GM12878 (cell line): Measurements from ENCODE around the gene TMCC3. TPM values are rescaled to one million over a fixed set of nuclear protein-coding genes. Genes with fewer than 3 reads are reported as not detected.

ENCODE experiments used
- ATAC-seq: fragments of 200-7000 bp; cut with Tn5 transposase; 3 replicates; pipeline ENCODE4 v1.9.1; 2020; ENCODE audit warnings: mild to moderate bottlenecking, moderate library complexity
- BruUV-seq: library from RNA; stranded (reverse); fragments of 400-500 nt; replicated peaks from 2 replicates; lab custom pipeline; 2021; lab: Mats Ljungman, UMichigan
- CTCF ChIA-PET: fragments of 300-600 bp; sonication (Branson Sonifier 250); formaldehyde crosslinking; extraction: SDS; loops from one replicate; lab custom pipeline; 2021; ENCODE audit warnings: inconsistent platforms; lab: Yijun Ruan, JAX
- POLR2A ChIA-PET: fragments of 350-600 bp; formaldehyde crosslinking; extraction: SDS; loops from one replicate; lab custom pipeline; 2021; ENCODE audit warnings: inconsistent platforms; lab: Charles Lee
- RAD21 ChIA-PET: fragments of 300-600 bp; sonication (Branson Sonifier 250); formaldehyde crosslinking; loops from one replicate; lab custom pipeline; 2023; ENCODE audit warnings: antibody characterized with exemption; ENCODE audit not compliant: unreplicated experiment; lab: Charles Lee
- SMC1A ChIA-PET: fragments of 300-600 bp; sonication (Branson Sonifier 250); formaldehyde crosslinking; loops from one replicate; lab custom pipeline; 2023; ENCODE audit not compliant: unreplicated experiment, uncharacterized antibody; lab: Charles Lee
- DNase-seq: peaks from one replicate; pipeline ENCODE4 v3.0.0-alpha.2; 2011; ENCODE audit warnings: low read depth, low spot score
- FAIRE-seq: peaks from 3 replicates; lab custom pipeline; 2011; peaks lifted over from hg19 to GRCh38; lab: Jason Lieb, UNC
- H2AFZ ChIP-seq: 2 replicates; pipeline ENCODE4 v1.6.0; 2011; ENCODE audit warnings: low read depth, low read length, control low read depth; ENCODE audit not compliant: control insufficient read depth
- H3K27ac ChIP-seq: 2 replicates; pipeline ENCODE4 v1.5.1; 2011; ENCODE audit warnings: control low read depth; ENCODE audit not compliant: control insufficient read depth, insufficient read depth
- H3K27me3 ChIP-seq, 2 experiments: replicated peaks in 1 of 2; 2 replicates each; pipeline versions ENCODE4 v1.6.0 to v1.6.1; 2011; ENCODE audit warnings: low read length in 1 of 2; ENCODE audit not compliant: control insufficient read depth in 2 of 2, insufficient read depth in 2 of 2
- H3K36me3 ChIP-seq, 2 experiments: 2 replicates each; pipeline ENCODE4 v1.5.1; 2011; ENCODE audit warnings: low read length in 1 of 2; ENCODE audit not compliant: control insufficient read depth in 2 of 2, insufficient read depth in 2 of 2
- H3K4me1 ChIP-seq: 2 replicates; pipeline ENCODE4 v1.6.1; 2011; ENCODE audit warnings: mild to moderate bottlenecking, low read length, moderate library complexity, mixed read lengths; ENCODE audit not compliant: control insufficient read depth, insufficient read depth
- H3K4me2 ChIP-seq: 2 replicates; pipeline ENCODE4 v1.6.0; 2011; ENCODE audit warnings: control low read depth; ENCODE audit not compliant: control insufficient read depth, insufficient read depth
- H3K4me3 ChIP-seq: fragments of 200-600 bp; sonication (generic); 2 replicates; pipeline ENCODE4 v1.5.1; 2016
- H3K79me2 ChIP-seq: 2 replicates; pipeline ENCODE4 v1.6.0; 2011; ENCODE audit warnings: low read length; ENCODE audit not compliant: control insufficient read depth, insufficient read depth
- H3K9ac ChIP-seq: 2 replicates; pipeline ENCODE4 v1.8.0; 2011; ENCODE audit warnings: low read length, control low read depth, mixed read lengths; ENCODE audit not compliant: control insufficient read depth, insufficient read depth
- H3K9me3 ChIP-seq: replicated peaks from 3 replicates; pipeline ENCODE4 v1.5.1; 2011; ENCODE audit warnings: mild to moderate bottlenecking, low read length; ENCODE audit not compliant: control insufficient read depth, insufficient read depth
- H4K20me1 ChIP-seq: 2 replicates; pipeline ENCODE4 v1.6.0; 2011; ENCODE audit not compliant: control insufficient read depth, insufficient read depth
- BCL3 ChIP-seq: IDR thresholded peaks from 2 replicates; pipeline ENCODE4 v1.6.1; 2011; ENCODE audit warnings: borderline replicate concordance, low read depth, mild to moderate bottlenecking, moderate library complexity, low read length; ENCODE audit not compliant: insufficient read depth, poor library complexity, severe bottlenecking
- CREB1 ChIP-seq: IDR thresholded peaks from 2 replicates; pipeline ENCODE4 v1.6.1; 2012; ENCODE audit warnings: low read depth, mild to moderate bottlenecking, inconsistent platforms
- NFXL1 ChIP-seq: fragments of 450-650 bp; IDR thresholded peaks from 2 replicates; pipeline ENCODE4 v1.6.1; 2017; ENCODE audit warnings: antibody characterized with exemption, mild to moderate bottlenecking, borderline replicate concordance
- WRNIP1 ChIP-seq: IDR thresholded peaks from 2 replicates; pipeline ENCODE4 v1.6.1; 2011; ENCODE audit warnings: low read depth, low read length, improper control_type of control experiment, borderline replicate concordance
- ZNF207 ChIP-seq: fragments of 450-650 bp; IDR thresholded peaks from 2 replicates; pipeline ENCODE4 v1.6.1; 2014; ENCODE audit warnings: antibody characterized with exemption, mild to moderate bottlenecking, borderline replicate concordance
- ZNF687 ChIP-seq: fragments of 450-650 bp; IDR thresholded peaks from 2 replicates; pipeline ENCODE4 v1.6.1; 2017; ENCODE audit warnings: mild to moderate bottlenecking, moderate library complexity
- WGBS: methylation state at CpG from one replicate; pipeline ENCODE4 v1.1.6; 2016; ENCODE audit warnings: low lambda C conversion rate; ENCODE audit not compliant: insufficient replicate concordance, insufficient coverage; ENCODE audit errors: missing lambda C conversion rate; 5-methylcytosine and 5-hydroxymethylcytosine counted together
- in situ Hi-C: fragments of 300-500 bp; cut with MboI; formaldehyde crosslinking; loops from 9 replicates; pipeline ENCODE4 v1.14.3; 2018; ENCODE audit warnings: mixed read lengths
- intact Hi-C: fragments of 100-400 bp; cut with micrococcal nuclease; formaldehyde crosslinking; loops from one replicate; pipeline ENCODE4 v1.14.2; 2022; ENCODE audit not compliant: unreplicated experiment
- polyA plus RNA-seq, 11 experiments: library from polyadenylated mRNA; depleted of rRNA in 4 of 11; unstranded in 6 of 11; stranded (reverse) in 5 of 11; fragments of >200 nt; fragmentation: Nextera tagmentation in 4 of 11; fragmentation: Illumina TruSeq in 1 of 11; extraction: Ambion mirVana in 4 of 11; extraction: Trizol in 1 of 11; gene quantifications; 1 replicate in 1 of 11; 2 replicates in 10 of 11; pipeline versions ENCODE4 v1.2.1 to v1.2.3, GENCODE V29; 2011 to 2016; ENCODE audit warnings: inconsistent platforms in 2 of 11, missing spikeins in 2 of 11, low read depth in 1 of 11
- total RNA-seq, 4 experiments: library from RNA; depleted of rRNA in 3 of 4; stranded (reverse); fragments of >200 nt in 3 of 4; fragmentation: Illumina TruSeq in 1 of 4; extraction: Trizol in 1 of 4; gene quantifications; 2 replicates each; pipeline versions ENCODE4 v1.2.1 to v1.2.3, GENCODE V29; 2013 to 2021

The TMCC3 gene
- total and polyA plus RNA-seq, 10 of the 15 experiments (the other 5 are each of a cell fraction or from before 2014, with no cell fraction given): 5.8 to 29.8 (median 12.6) TPM

- Histone ChIP-seq H3K4me3 (no peak overlapping the region), H4K20me1 (no peaks in the 10 kb centered on the region), H2AFZ (no peak overlapping the region), H3K36me3 (no peaks in the 10 kb centered on the region; a peak in 3 of 4 replicates), H3K27me3 (no peaks in the 10 kb centered on the region), H3K4me2 (no peak overlapping the region), H3K9me3 (peaks cover 3% of the 10 kb centered on the region; the same call in 1 of the 3 replicates), H3K79me2 (peaks cover 12% of the 10 kb centered on the region), H3K9ac (no peak overlapping the region), H3K4me1 (peaks cover 40% of the 10 kb centered on the region), H3K27ac (no peak overlapping the region)
- 98% methylated on average over 6 of the region's 6 CpGs for WGBS
- in situ Hi-C loops: no loop called here
- TF ChIP-seq ZNF207: no peak
- ChIA-PET SMC1A (interaction anchor here (1.1 to 2.7 kb wide), 4 partner anchors 26 to 65 kb away, joined by 3 to 11 read pairs (median 4); no protein-coding TSS in a partner anchor), CTCF (interaction anchor here (0.7 to 2.7 kb wide), 4 partner anchors 19 to 197 kb away, joined by 3 to 8 read pairs (median 3); no protein-coding TSS in a partner anchor), RAD21 (no interaction called here), POLR2A (interaction anchor here (1.0 kb wide), 1 partner anchor 26 kb away, joined by 3 read pairs; no protein-coding TSS in a partner anchor)
- intact Hi-C loops: no loop called here
- DNase-seq (no peak), ATAC-seq (no peak), FAIRE-seq (no peak)
- no TSS peak for BruUV-seq
Observed at GRCh38 chr12:94678849-94679248, 28.5 kb upstream of the TMCC3 start.

- 91% methylated on average over 5 of the region's 9 CpGs for whole genome bisulfite sequencing
- peaks cover 12% of the 10 kb centered on the region for H3K79me2 ChIP-seq
- peaks cover 3% of the 10 kb centered on the region; the same call in 1 of the 3 replicates for H3K9me3 ChIP-seq
- DNase-seq (no peak), FAIRE-seq (no peak), ATAC-seq (no peak)
- ChIA-PET POLR2A (interaction anchor here (1.0 kb wide), 1 partner anchor 26 kb away, joined by 3 read pairs; no protein-coding TSS in a partner anchor), RAD21 (no interaction called here), CTCF (interaction anchor here (0.7 to 2.7 kb wide), 3 partner anchors 20 to 197 kb away, joined by 3 to 8 read pairs (median 3); no protein-coding TSS in a partner anchor), SMC1A (interaction anchor here (1.1 to 2.7 kb wide), 5 partner anchors 27 to 197 kb away, joined by 3 to 11 read pairs (median 4); no protein-coding TSS in a partner anchor)
- peak overlapping the region; percentile 48; the same call in 1 of the 2 replicates for H3K27ac ChIP-seq
- H3K4me3 ChIP-seq: no peak overlapping the region
- intact Hi-C loops: no loop called here
- H3K9ac ChIP-seq: no peak overlapping the region
- no peaks in the 10 kb centered on the region for H4K20me1 ChIP-seq
- in situ Hi-C loops: no loop called here
- H3K4me1 ChIP-seq: peaks cover 40% of the 10 kb centered on the region
- no peaks in the 10 kb centered on the region; a peak in 3 of 4 replicates for H3K36me3 ChIP-seq
- H2AFZ ChIP-seq: no peak overlapping the region
- TF ChIP-seq CREB1 (no peak), WRNIP1 (no peak), ZNF687 (no peak), NFXL1 (no peak), BCL3 (no peak)
- BruUV-seq: no TSS peak
- H3K4me2 ChIP-seq: no peak overlapping the region
- no peaks in the 10 kb centered on the region for H3K27me3 ChIP-seq
Observed at GRCh38 chr12:94678379-94678778, 28.0 kb upstream of the TMCC3 start.
